K562 (cell line): ENCODE measurements around the gene AGPAT2. TPM values are rescaled to one million over a fixed set of nuclear protein-coding genes. Genes with fewer than 3 reads are reported as not detected.

Experiments
- ATAC-seq: fragments of 200-7000 bp; cut with Tn5 transposase; 3 replicates; pipeline ENCODE4 v1.9.1; 2020; ENCODE audit warnings: moderate library complexity
- BruUV-seq: library from RNA; stranded (reverse); fragments of 400-500 nt; replicated peaks from 2 replicates; lab custom pipeline; 2021; lab: Mats Ljungman, UMichigan
- CTCF ChIA-PET: fragments of 300-600 bp; formaldehyde crosslinking; extraction: SDS; loops from one replicate; lab custom pipeline; 2021; ENCODE audit warnings: low intra/inter-chr PET ratio; lab: Yijun Ruan, JAX
- POLR2A ChIA-PET: fragments of 300-600, 350-650 bp; sonication (Branson Sonifier 250); formaldehyde crosslinking; extraction: SDS; loops from one replicate; lab custom pipeline; 2021; ENCODE audit warnings: antibody characterized with exemption, inconsistent platforms; lab: Yijun Ruan, JAX
- DNase-seq, 4 experiments: peaks; one replicate each; pipeline versions ENCODE4 v3.0.0 to v3.0.0-alpha.2; 2011 to 2018; ENCODE audit warnings: low spot score in 3 of 4, mixed read lengths in 3 of 4; ENCODE audit errors: extremely low read depth in 1 of 4
- FAIRE-seq: peaks from 2 replicates; lab custom pipeline; 2011; peaks lifted over from hg19 to GRCh38; lab: Jason Lieb, UNC
- H2AFZ ChIP-seq: 2 replicates; pipeline ENCODE4 v1.6.0; 2011; ENCODE audit warnings: low read depth, low read length, control low read depth, inconsistent platforms
- H3K27ac ChIP-seq: fragments of 200-600 bp; 3 replicates; pipeline ENCODE4 v1.8.0; 2011; ENCODE audit warnings: low read depth, mild to moderate bottlenecking, control low read depth, inconsistent platforms, low read length, moderate library complexity, mixed read lengths; ENCODE audit errors: extremely low read depth
- H3K27me3 ChIP-seq, 2 experiments: fragments of 300-600 bp in 1 of 2; 2 replicates in 1 of 2; 3 replicates in 1 of 2; pipeline versions ENCODE4 v1.6.0 to v1.8.0; 2011; ENCODE audit warnings: inconsistent platforms in 2 of 2, low read length in 2 of 2, mild to moderate bottlenecking in 1 of 2, mixed read lengths in 1 of 2, moderate library complexity in 1 of 2; ENCODE audit not compliant: control insufficient read depth in 2 of 2, insufficient read depth in 2 of 2
- H3K36me3 ChIP-seq: fragments of 300-600 bp; 3 replicates; pipeline ENCODE4 v1.8.0; 2011; ENCODE audit warnings: mild to moderate bottlenecking, low read length, inconsistent platforms; ENCODE audit not compliant: control insufficient read depth, insufficient read depth
- H3K4me1 ChIP-seq, 2 experiments: fragments of 200-600 bp in 1 of 2; replicated peaks in 1 of 2; 2 replicates in 1 of 2; 3 replicates in 1 of 2; pipeline versions ENCODE4 v1.5.1 to v1.8.0; 2011; ENCODE audit warnings: inconsistent platforms in 2 of 2, low read length in 2 of 2, mild to moderate bottlenecking in 1 of 2, mixed read lengths in 1 of 2, moderate library complexity in 1 of 2; ENCODE audit not compliant: control insufficient read depth in 2 of 2, insufficient read depth in 2 of 2
- H3K4me2 ChIP-seq: 2 replicates; pipeline ENCODE4 v1.6.1; 2011; ENCODE audit warnings: low read length, control low read depth, inconsistent platforms, mixed read lengths; ENCODE audit not compliant: insufficient read depth
- H3K4me3 ChIP-seq: fragments of 200-600 bp; sonication (generic), shearing (Covaris generic); 2 replicates; pipeline ENCODE4 v1.5.1; 2016; ENCODE audit warnings: control low read depth, inconsistent platforms
- H3K79me2 ChIP-seq: fragments of 200-600 bp; 3 replicates; pipeline ENCODE4 v1.8.0; 2011; ENCODE audit warnings: low read length, inconsistent platforms; ENCODE audit not compliant: control insufficient read depth, insufficient read depth
- H3K9ac ChIP-seq, 2 experiments: 2 replicates each; pipeline versions ENCODE4 v1.6.0 to v1.6.1; 2011; ENCODE audit warnings: low read depth in 2 of 2, low read length in 2 of 2, control low read depth in 1 of 2, inconsistent platforms in 1 of 2, mild to moderate bottlenecking in 1 of 2, mixed read lengths in 1 of 2; ENCODE audit not compliant: insufficient read depth in 1 of 2
- H3K9me1 ChIP-seq: one replicate; pipeline ENCODE4 v1.6.0; 2011; ENCODE audit warnings: inconsistent platforms, mild to moderate bottlenecking, low read length, moderate library complexity; ENCODE audit not compliant: control insufficient read depth, insufficient read depth
- H3K9me3 ChIP-seq: replicated peaks from 2 replicates; pipeline ENCODE4 v1.5.1; 2011; ENCODE audit warnings: low read depth, low read length, inconsistent platforms; ENCODE audit not compliant: control insufficient read depth, insufficient read depth
- H4K20me1 ChIP-seq: replicated peaks from 2 replicates; pipeline ENCODE4 v1.6.1; 2011; ENCODE audit warnings: low read length, inconsistent platforms, mixed read lengths; ENCODE audit not compliant: control insufficient read depth, insufficient read depth
- JUNB ChIP-seq: fragments of 450-650 bp; formaldehyde crosslinking; conservative IDR thresholded peaks from 2 replicates; pipeline ENCODE4 v1.4.0; 2020; ENCODE audit warnings: mild to moderate bottlenecking
- KDM2B ChIP-seq: fragments of 250-450 bp; sonication (Bioruptor Pico); IDR thresholded peaks from 2 replicates; pipeline ENCODE4 v1.8.0; 2021; ENCODE audit warnings: mild to moderate bottlenecking, moderate library complexity
- MCM2 ChIP-seq: fragments of 450-650 bp; IDR thresholded peaks from 2 replicates; pipeline ENCODE4 v1.6.1; 2017; ENCODE audit warnings: low read depth, mild to moderate bottlenecking
- MTF1 ChIP-seq: fragments of 250-450 bp; sonication (Bioruptor Pico); IDR thresholded peaks from 2 replicates; pipeline ENCODE4 v1.9.0; 2021; ENCODE audit warnings: moderate library complexity, mild to moderate bottlenecking, inconsistent platforms, borderline replicate concordance
- NFIC ChIP-seq: fragments of 450-650 bp; IDR thresholded peaks from 2 replicates; pipeline ENCODE4 v1.6.1; 2017; ENCODE audit warnings: mild to moderate bottlenecking, inconsistent platforms
- RFX7 ChIP-seq: fragments of 250-450 bp; sonication (Bioruptor Pico); IDR thresholded peaks from 2 replicates; pipeline ENCODE4 v1.5.1; 2021; ENCODE audit warnings: mild to moderate bottlenecking
- RNF2 ChIP-seq: sonication (generic); IDR thresholded peaks from 2 replicates; pipeline ENCODE4 v1.6.1; 2016
- SNRNP70 ChIP-seq: fragments of 200-400 bp; formaldehyde crosslinking; optimal IDR thresholded peaks from 2 replicates; pipeline ENCODE3; 2017; ENCODE audit warnings: low read depth, low read length
- TCFL5 ChIP-seq: fragments of 250-450 bp; sonication (Bioruptor Pico); conservative IDR thresholded peaks from 2 replicates; pipeline ENCODE4 v1.6.1; 2021; ENCODE audit warnings: mild to moderate bottlenecking, moderate library complexity, matching md5 sums
- ZNF217 ChIP-seq: sonication (generic); formaldehyde crosslinking; IDR thresholded peaks from 2 replicates; pipeline ENCODE4 v1.8.0; 2022; ENCODE audit warnings: mild to moderate bottlenecking, missing genetic modification reagents
- ZNF354B ChIP-seq: fragments of 250-450 bp; sonication (Bioruptor Pico); IDR thresholded peaks from 2 replicates; pipeline ENCODE4 v1.4.0; 2020
- ZNF764 ChIP-seq: fragments of 250-450 bp; sonication (Bioruptor Pico); IDR thresholded peaks from 2 replicates; pipeline ENCODE4 v1.4.0; 2020; ENCODE audit warnings: low read depth, mild to moderate bottlenecking, moderate library complexity
- WGBS: fragments of 100-300 bp; shearing (Covaris generic); methylation state at CpG from one replicate; pipeline ENCODE4 v1.1.6; 2016; ENCODE audit warnings: low coverage, mixed read lengths; ENCODE audit not compliant: insufficient coverage; ENCODE audit errors: missing lambda C conversion rate; 5-methylcytosine and 5-hydroxymethylcytosine counted together
- in situ Hi-C: fragments of 300-500 bp; cut with MboI; formaldehyde crosslinking; loops from 4 replicates; pipeline ENCODE4 v1.15.0; 2018; ENCODE audit warnings: inconsistent platforms, mixed read lengths
- intact Hi-C: fragments of 100-400 bp; cut with micrococcal nuclease; formaldehyde crosslinking; loops from 2 replicates; pipeline ENCODE4 v1.14.2; 2022
- polyA plus RNA-seq, 8 experiments: library from polyadenylated mRNA; depleted of rRNA in 4 of 8; stranded (reverse) in 5 of 8; unstranded in 3 of 8; fragments of >200 nt; fragmentation: Nextera tagmentation in 2 of 8; fragmentation: Illumina TruSeq in 1 of 8; extraction: Ambion mirVana in 2 of 8; extraction: Trizol in 1 of 8; gene quantifications; 2 replicates each; pipeline versions ENCODE4 v1.2.1 to v1.2.3, GENCODE V29; 2011 to 2014; ENCODE audit warnings: inconsistent platforms in 1 of 8, missing spikeins in 1 of 8
- total RNA-seq, 7 experiments: library from RNA; depleted of rRNA in 6 of 7; stranded (reverse); fragments of >200 nt in 6 of 7; fragmentation: Illumina TruSeq in 2 of 7; extraction: Trizol in 2 of 7; gene quantifications; 2 replicates each; pipeline versions ENCODE4 v1.2.1 to v1.2.3, GENCODE V29; 2011 to 2021; ENCODE audit warnings: low replicate concordance in 1 of 7
- TF ChIP-seq, protein P1 (sequence below): sonication (generic); formaldehyde crosslinking; IDR thresholded peaks from 2 replicates; pipeline ENCODE4 v1.8.1; 2022; ENCODE audit warnings: missing genetic modification reagents

The AGPAT2 gene
- total and polyA plus RNA-seq, 9 of the 15 experiments (the other 6 are each of a cell fraction or from before 2014, with no cell fraction given), result 0.13 to 54.5 (median 23.9) TPM

DNA sequence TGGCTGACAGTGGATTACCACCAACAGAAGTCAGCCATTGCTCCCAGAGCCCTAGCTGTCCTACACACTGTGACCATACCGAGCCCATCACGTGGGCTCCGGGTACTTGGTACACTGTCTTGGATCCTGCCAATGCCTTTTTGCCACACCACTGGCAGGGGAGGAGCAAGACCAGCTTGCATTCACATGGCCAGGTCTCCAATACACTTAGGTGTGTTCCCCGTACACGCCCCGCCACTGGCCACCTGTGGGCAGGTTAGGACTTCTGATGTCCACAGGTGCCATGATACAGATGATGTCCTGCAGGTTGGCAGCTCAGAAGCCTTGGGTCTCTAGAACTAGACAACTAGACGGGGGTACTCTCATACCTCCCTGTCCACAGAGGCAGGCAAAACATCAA lies 19.8 kb upstream of the AGPAT2 start:
- FAIRE-seq (no peak), DNase-seq (no peak), ATAC-seq (no peak)
- BruUV-seq, result no TSS peak
- no peak overlapping the region for H3K4me2 ChIP-seq
- peak overlapping the region in 1 of 2 experiments; percentile 32; a peak in 1 of 4 replicates for H3K9ac ChIP-seq
- H3K27me3 ChIP-seq, result no peaks in the 10 kb centered on the region
- no peak overlapping the region for H2AFZ ChIP-seq
- peaks cover 11 to 33% of the 10 kb centered on the region in 2 experiments; a peak in 4 of 5 replicates for H3K4me1 ChIP-seq
- H3K79me2 ChIP-seq, result no peaks in the 10 kb centered on the region
- 75% methylated on average over 7 of the region's 7 CpGs for WGBS
- no peak overlapping the region for H3K27ac ChIP-seq
- POLR2A ChIA-PET, result interaction anchor here (1.2 to 4.0 kb wide), 3 partner anchors 13 to 21 kb away, joined by 4 to 31 read pairs (median 5); no protein-coding TSS in a partner anchor
- in situ Hi-C loops (no loop called here), intact Hi-C loops (no loop called here)
- H3K9me3 ChIP-seq, result no peaks in the 10 kb centered on the region
- H4K20me1 ChIP-seq, result no peaks in the 10 kb centered on the region
- TF ChIP-seq TCFL5 (CRISPR knock-in tag) (no peak), MCM2 (no peak), ZNF764 (CRISPR knock-in tag) (no peak), NFIC (no peak), MTF1 (CRISPR knock-in tag) (no peak), ZNF354B (CRISPR knock-in tag) (no peak), JUNB (CRISPR knock-in tag) (no peak), ZNF217 (no peak), RNF2 (no peak), RFX7 (no peak), SNRNP70 (no peak), KDM2B (no peak)
- TF ChIP-seq, protein P1, sequence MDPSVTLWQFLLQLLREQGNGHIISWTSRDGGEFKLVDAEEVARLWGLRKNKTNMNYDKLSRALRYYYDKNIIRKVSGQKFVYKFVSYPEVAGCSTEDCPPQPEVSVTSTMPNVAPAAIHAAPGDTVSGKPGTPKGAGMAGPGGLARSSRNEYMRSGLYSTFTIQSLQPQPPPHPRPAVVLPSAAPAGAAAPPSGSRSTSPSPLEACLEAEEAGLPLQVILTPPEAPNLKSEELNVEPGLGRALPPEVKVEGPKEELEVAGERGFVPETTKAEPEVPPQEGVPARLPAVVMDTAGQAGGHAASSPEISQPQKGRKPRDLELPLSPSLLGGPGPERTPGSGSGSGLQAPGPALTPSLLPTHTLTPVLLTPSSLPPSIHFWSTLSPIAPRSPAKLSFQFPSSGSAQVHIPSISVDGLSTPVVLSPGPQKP, result no peak
- no peaks in the 10 kb centered on the region for H3K36me3 ChIP-seq
- CTCF ChIA-PET, result no interaction called here
- no peaks in the 10 kb centered on the region for H3K9me1 ChIP-seq
- H3K4me3 ChIP-seq, result no peak overlapping the region
